ENCODE data around the gene ARID3A.
A peak's percentile ranks its signal among the peaks of the same experiment; 100 is the strongest.

Gene ARID3A

GRCh38 chr19:912181-913079, 13.4 kb upstream of the ARID3A start:
- no peak for DNase-seq

- DNase-seq, result peak; percentile 40
Measured at GRCh38 chr19:913080-913748, 12.6 kb upstream of the ARID3A start, which contains the start of gene R3HDM4. R3HDM4 (minus strand) TSS chr19:913219; CDS start chr19:913157, 62 bp downstream.

DNA sequence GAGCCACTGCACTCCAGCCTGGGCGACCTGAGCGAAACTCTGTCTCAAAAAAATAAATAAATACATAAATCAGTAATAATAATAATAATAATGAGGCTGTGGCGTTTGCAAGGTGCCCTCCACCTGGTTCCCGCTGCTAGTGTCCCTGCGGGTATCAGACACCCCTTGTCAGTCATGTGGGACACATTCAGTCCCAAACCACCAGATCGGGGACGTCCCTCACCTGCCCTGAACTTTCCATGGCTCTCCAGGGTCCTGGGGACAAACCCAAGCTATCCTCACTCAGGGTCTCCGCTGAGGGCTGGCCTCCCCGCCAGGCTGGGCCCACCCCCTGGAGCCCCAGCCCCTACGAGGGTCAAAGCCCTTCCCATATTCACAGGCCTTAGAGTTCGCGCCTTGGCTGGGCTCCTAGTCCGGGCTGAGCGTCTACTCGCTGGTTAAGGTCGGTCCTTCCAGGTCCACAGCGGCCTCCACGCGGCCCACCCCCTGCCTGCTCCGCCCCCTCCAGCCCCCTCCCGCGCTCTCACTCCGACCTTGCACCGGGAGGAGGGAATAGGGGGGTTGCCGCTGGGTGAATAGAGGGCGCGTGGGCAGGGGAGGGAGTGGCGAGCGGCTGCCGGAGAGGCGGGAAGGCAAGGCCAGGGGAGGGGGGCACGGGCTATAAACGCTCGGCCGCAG, 9.1 kb upstream of the ARID3A start:
- DNase-seq, result no peak

DNA sequence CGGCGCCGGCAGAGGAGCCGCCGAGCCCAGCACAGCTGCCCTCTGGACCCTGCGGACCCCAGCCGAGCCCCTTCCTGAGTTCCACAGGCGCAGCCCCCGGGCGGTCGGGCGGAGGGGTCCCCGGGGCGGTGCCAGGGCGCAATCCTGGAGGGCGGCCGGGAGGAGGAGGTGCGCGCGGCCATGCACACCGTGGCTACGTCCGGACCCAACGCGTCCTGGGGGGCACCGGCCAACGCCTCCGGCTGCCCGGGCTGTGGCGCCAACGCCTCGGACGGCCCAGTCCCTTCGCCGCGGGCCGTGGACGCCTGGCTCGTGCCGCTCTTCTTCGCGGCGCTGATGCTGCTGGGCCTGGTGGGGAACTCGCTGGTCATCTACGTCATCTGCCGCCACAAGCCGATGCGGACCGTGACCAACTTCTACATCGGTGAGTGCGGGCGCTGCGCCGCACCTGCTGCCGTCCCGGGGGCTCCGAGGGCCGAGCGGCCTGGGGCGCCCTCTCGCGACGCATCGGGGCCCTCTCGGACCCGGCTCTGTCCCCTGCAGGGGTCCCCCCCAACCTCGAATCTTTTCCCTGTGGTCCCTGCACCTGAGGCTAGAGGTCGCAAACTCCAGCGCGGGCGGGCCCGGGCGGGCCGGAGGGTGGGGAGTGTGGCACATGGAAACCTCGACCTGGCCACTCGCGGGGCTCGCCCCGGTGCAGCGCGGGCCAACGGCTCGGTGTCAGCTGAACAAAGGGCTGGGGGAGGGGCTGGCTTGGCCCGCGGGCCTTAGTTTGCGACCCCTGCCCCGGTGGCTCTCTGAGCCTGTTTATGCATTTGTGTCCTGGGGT, 8.3 kb upstream of the ARID3A start, which contains the start of gene KISS1R:
TSS of gene KISS1R (plus strand) at position 11 of the 829 bp plus-strand sequence. CDS start at position 181, 170 bp downstream.
- no peak for DNase-seq

DNA sequence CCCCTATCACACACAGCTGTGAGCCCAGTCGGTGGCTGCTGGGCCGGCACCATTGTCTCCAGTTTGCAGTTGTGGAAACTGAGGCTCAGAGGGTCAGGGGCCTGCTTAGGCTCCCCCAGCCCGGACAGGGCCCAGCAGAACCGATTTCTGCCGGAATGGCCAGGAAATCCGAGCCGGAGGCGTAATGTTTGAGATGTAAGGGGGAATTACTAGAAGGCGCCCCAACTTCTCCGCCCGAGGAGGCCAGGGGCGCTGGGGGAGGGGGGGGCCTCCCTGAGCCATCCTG, 7.7 kb upstream of the ARID3A start:
- DNase-seq, result no peak

DNA sequence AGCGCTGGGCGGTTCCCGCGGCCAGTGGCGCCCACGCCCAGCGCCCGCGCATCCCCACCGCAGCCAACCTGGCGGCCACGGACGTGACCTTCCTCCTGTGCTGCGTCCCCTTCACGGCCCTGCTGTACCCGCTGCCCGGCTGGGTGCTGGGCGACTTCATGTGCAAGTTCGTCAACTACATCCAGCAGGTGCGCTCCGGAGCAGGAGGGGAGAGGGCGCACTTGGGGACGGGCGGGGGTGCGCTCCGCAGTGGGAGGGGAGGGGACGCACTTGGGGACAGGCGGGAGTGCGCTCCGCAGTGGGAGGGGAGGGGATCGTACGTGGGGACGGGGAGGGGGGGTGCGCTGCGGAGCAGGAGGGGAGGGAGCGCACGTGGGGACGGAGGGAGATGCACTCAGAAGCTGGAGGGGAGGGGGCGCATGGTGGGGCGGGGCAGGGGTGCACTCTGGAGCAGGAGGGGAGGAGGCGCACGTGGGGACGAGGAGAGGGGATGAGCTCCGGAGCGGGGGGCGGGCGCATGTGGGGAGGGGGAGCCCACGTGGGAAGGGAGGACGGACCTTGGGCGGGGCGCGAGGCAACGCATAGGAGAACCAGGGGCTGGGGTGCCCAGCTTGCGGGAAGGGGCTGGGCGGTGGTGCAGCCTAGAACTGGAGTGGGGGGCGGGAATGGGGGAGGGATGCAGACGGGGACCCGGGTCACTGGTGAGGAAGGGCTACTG, 7.2 kb upstream of the ARID3A start:
- DNase-seq, result no peak

- no peak for DNase-seq
Measured at GRCh38 chr19:919199-920050, 6.4 kb upstream of the ARID3A start.

- DNase-seq, result peak; percentile 41
Measured at GRCh38 chr19:920051-920864, 5.6 kb upstream of the ARID3A start.

GRCh38 chr19:924553-925086, 1.2 kb upstream of the ARID3A start:
- no peak for DNase-seq

DNA sequence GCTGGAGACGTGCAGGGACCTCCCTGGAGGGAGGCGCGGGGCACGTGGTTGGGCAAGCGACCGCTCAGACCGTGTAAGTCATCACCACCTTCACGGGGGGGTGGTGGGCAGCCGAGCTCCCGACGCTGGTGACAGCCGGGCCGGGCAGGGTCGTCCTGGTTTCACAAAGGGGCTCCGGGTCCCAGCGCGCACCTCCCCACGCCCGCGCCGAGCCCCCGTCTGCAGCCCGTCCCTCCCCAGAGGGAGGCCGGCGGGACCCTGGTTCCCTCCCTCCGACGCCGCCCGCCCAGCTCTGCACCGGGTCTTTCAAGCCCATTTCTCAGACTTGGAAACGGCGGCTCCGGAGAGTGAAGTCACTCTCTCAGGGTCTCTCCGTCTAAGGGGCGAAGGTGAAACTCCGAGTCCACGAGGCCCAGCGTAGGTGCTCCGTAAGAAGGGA, 729 bp upstream of the ARID3A start:
- no peak for DNase-seq

DNA sequence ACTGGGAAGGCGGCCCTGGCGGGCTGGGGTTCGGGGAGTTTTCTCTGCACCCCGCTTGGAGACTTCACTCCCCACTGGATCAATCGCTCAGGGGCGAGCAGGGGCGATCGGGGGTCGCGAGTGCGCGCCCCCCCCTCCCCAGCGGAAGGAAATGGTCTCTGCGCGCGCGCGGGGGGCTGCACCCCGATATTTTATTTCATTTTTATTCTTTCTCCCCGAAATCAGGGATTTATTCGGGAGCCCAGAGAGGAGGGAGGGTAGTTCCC, 421 bp downstream of the ARID3A start:
- no peak for DNase-seq

DNA sequence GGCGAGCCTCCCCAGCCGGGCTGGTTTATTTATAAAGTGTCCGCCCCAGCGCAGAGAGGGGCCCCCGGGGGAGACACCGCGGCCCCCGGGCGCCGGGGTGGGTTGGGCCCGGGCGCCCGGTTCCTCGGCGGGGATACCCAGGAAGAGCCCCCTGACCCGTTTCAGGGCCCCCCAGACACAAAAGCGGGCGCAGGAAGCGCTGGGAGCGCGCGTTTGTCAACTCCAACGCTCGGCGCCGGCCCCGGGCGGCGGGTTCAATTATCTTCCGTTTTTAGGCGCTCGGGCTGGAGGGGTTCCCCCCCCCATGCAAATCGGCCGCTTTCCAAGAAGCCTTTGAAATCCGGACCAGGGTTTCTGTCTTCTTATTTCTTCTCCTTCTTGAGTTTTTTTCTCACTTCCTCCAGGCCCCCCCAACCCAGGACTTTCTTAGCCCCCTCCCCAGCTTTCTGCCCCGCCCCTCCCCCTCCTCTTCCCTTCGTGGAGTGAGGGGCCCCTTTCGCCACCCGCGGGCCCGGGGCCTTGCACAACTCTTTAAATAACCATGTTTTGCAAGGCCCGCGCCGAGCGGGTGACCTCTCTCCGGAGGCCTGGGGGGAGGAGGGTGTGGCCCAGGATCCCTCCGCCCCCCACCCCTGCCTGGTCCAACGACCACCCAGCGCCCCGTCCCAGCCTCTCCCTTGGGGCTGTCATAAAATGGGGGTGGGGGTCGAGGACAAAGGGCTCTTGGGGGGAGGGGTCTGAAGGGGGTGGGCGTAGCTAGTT, 935 bp downstream of the ARID3A start:
- DNase-seq, result no peak

GRCh38 chr19:927351-927779, 1.5 kb downstream of the ARID3A start:
- DNase-seq, result no peak

DNA sequence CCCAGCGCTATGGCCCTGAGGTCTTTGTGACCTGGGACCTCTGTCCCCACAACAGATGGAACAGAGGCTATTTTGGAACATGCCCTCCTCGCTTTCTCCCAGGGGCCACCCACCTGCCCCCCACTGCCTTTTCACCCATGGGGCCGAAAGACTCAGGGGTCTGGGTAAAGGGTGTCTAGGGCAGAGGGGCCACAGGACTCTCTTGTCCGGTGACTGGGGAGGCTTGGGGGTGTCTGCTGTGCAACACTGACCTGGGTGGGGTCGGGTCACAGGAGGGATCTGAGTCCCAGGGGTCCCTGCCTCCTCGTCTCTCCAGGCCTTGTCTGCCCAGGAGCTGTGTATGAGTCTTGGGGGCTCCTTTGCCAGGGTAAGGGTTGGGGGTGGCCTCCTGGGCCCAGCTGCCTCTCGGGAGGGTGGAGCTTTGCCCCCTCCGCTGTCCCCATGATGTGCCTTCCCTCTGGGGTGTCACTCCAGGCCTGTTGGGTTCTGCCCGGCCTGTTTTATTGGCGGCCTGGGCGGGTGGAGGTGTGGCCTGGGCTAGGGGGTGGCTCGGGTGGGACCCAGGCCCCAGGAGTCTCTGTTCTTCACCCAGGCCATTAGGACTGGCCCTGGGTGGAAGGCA, 2.1 kb downstream of the ARID3A start:
- DNase-seq, result no peak

GRCh38 chr19:928471-929202, 2.8 kb downstream of the ARID3A start:
- no peak for DNase-seq

DNA sequence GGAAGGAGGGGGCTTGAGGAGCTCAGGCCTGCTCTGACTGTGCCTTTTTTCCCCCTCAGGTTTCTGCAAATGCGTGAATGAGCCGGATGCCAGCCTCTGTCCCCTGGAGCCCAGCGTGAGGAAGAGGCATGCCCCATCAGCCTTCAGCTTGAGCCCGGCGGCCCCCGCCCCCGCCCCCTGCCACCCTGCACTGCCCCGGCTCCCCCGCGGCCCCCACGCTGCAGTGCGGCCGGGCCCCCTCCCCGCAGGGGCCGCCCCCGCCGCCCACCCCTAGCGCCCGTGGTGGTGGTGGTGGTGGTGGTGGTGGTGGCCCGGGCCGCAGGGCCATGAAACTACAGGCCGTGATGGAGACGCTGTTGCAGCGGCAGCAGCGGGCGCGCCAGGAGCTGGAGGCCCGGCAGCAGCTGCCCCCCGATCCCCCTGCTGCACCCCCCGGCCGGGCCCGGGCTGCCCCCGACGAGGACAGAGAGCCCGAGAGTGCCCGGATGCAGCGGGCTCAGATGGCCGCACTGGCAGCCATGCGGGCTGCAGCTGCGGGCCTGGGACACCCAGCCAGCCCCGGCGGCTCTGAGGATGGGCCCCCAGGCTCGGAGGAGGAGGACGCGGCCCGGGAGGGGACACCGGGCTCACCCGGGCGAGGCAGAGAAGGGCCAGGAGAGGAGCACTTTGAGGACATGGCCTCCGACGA, 3.5 kb downstream of the ARID3A start:
- no peak for DNase-seq

DNA sequence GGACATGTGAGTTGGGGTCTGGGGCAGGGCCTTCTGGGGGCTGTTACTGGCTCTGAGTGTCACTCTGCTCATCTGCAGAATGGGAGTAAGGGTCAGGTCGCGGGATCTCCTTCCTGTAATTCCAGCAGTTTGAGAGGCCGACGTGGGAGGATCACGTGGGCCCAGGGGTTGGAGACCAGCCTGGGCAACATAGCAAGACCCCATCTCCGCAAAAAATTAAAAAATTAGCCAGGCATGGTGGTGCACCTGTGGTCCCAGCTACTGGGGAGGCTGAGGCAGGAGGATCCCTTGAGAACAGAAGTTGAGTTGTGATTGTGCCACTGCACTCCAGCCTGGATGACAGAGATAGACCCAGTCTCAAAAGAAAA, 4.0 kb downstream of the ARID3A start:
- DNase-seq, result no peak

Data from NCI-H1436 (cell line).